Stimulated activated naive CD8-positive, alpha-beta T cell treated with anti-CD3 and anti-CD28 coated beads, Interleukin-15, Interleukin-2, amounts not matched to agents 100 U/mL and 50 U/mL, for 24 hours (primary cell): ENCODE results near the gene OR52E5.

Experiments used
- ATAC-seq: fragments of 150-1000 bp; cut with Tn5 transposase; one replicate; pipeline ENCODE4 v1.10.0; 2021
- DNase-seq: peaks from one replicate; pipeline ENCODE4 v3.0.0; 2021

OR52E5 gene

DNA sequence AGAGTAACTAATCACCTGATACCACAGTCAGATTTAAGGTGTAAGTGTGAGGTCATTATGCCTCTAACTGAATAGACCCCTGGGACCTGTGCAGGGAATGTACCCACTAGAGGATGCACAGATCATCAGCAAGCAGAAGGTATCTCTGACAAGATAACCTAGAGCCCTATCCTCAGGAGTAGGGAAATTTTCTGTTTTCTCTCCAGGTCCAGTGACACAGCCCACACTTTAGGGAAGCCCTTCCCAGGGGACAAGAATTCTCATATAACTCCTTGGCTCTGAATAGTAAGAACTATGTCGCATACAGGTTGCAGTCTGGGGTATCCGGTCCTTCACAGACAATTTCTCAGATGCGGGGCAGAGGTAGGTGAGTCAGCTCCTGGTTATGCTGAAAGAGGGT lies at the start of gene OR52E5:
Gene OR52E5 (plus strand): TSS at position 301 of the 400 bp plus-strand sequence. CDS start 7,569 bp downstream, outside the sequence.
- no peak for ATAC-seq
- no peak for DNase-seq

DNA sequence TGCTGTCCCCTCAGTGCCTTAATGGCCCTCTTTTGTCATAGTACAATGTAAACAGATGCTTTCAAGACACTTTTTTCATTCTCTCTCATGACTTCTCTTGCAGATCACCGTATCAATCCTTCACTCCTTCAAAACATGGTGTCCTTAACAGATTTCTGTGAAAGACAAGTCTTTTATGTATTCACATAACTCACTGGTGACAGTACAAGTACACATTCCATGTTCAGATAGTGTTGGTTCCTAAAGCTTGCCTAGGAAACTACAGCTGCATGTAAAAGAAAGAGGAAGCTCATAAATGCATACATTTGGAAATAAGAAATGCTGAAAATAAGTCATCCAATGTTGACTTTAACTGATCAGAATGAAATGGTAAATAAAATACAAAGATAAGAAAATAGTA lies 46.3 kb upstream of the OR52E5 start:
- DNase-seq (no peak), ATAC-seq (no peak)

DNA sequence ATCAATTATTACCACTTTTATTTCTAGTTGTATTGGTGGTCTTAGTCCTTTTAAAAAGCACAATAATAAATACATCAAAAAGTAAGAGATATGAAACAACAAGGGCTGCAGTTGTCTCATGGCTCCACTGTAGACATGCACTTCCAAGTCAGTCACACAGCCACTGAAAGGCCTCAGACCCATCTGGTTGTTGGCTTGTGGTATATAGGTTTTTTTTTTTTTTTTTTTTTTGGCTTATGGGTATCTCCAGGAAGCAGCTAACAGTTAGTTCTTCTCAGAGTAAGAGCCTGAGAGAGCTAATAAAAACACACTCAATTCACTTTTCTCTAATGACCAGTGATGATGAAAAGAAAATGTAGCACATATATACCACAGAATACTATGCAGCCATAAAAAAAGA lies 45.3 kb upstream of the OR52E5 start:
- ATAC-seq (no peak), DNase-seq (no peak)

DNA sequence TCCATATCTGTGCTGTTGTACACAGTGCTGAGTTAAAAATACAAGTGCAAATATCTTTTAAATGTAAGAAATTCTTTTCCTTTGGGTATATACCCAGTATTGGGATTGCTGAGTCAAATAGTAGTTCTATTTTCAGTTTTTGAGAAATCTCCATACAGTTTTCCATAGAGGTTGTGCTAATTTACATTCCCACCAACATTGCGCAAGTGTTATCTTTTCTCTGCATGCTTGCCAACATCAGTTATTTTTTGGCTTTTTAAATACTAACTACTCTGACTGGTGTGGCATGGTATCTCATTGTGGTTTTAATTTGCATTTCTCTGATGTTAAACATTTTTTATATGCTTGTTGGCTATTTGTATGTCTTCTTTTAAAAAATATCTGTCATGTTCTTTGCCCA lies 42.0 kb upstream of the OR52E5 start:
- DNase-seq (no peak), ATAC-seq (no peak)

DNA sequence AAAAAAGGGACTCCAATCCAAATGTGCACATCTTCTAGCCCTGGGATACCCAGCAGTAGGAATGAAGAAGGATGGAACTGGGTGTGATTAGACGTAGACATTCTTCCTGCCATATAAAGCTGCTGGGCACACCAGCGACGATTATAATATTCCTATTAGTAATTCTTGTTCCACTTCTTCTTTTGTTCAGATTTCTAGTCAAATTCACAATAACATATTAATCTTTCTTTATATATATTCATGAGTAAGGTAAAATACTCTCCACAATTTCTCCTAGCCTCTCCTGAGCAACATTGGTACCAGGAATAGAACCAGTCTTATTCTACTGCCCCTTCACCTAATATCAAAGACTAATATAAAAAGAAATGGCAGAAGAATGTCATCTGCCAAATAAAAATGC lies 35.4 kb upstream of the OR52E5 start, which contains the start of gene OR52E8:
Gene OR52E8 (minus strand): TSS at position 101 of the 400 bp plus-strand sequence. CDS start 0 bp downstream, at position 101.
- no peak for DNase-seq
- ATAC-seq, result no peak

DNA sequence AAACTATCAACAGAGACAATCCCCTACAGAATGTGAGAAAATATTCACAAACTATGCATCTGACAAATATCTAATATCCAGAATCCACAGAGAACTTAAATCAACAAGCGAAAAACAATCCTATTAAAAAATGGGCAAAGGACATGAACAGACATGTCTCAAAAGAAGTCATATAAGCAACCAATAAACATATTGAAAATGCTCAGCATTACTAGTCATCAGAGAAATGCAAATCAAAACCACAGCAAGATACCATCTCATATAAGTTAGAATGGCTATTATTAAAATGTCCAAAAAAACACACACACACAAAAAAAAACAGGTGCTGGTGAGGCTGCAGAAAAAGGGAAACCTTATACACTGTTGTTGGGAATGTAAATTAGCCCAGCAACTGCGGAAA lies 27.2 kb upstream of the OR52E5 start:
- DNase-seq, result no peak

DNA sequence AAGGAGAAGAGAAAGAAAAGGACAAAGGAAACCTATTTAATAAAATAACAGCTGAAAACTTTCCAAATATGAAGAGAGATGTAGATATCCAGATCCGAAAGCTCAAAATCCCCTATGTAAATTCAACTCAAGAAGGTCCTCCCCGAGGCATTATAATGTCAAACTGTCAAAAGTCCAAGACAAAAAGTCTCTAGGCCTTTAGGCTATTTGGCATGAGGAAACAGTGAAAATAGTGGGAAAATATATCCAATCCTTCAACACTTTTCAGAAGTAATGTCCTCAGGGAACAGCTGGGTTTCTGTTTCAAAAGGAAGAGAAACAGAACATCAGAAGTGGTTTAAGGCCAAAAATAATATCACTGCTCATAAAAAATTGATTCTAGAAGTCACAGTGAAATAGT lies 14.4 kb upstream of the OR52E5 start:
- DNase-seq (no peak), ATAC-seq (no peak)

More for the DNA sequence above, 27.2 kb upstream of the OR52E5 start:
- no peak for ATAC-seq

DNA sequence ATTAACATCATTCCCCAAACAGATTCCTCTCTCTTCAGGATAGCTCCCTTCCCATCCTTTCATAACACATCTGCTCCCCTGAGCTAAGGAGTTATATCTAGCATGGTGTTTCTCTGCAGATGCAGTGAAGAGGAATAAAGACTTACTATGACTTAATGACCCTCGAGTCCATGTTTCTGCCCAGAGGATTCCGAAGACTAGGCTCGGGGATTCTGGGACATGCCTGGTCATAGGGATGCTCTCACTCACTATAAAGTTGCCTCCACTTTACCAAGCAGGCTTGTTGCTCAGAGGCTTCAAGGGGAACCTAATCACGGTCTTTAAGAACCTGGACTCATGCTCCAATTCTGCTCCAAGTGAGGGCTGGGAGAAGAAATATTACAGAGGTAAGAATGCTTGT lies 12.7 kb upstream of the OR52E5 start, which contains the start of gene OR52E4:
Gene OR52E4 (plus strand): TSS at position 301 of the 400 bp plus-strand sequence. CDS start 3,664 bp downstream, outside the sequence.
- ATAC-seq (no peak), DNase-seq (no peak)

DNA sequence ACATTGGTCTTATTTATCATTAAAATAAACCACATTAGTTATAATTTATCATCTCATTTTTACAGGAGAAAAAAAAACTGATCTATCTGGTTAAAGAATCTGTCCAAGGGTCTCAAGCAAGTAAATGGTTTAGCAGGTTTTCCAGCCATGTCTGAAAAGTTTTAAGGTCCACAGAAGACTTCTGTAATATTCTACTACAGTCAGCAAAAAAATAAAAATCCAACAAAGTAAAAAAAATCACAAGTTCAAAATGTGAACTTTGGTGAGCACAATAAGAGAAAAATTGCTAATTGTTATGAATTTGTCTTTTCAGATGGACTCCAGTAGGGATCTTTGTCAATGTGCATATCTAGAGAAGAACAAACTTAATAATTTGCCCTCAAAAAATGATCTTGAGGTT lies 11.3 kb upstream of the OR52E5 start:
- DNase-seq (no peak), ATAC-seq (no peak)

DNA sequence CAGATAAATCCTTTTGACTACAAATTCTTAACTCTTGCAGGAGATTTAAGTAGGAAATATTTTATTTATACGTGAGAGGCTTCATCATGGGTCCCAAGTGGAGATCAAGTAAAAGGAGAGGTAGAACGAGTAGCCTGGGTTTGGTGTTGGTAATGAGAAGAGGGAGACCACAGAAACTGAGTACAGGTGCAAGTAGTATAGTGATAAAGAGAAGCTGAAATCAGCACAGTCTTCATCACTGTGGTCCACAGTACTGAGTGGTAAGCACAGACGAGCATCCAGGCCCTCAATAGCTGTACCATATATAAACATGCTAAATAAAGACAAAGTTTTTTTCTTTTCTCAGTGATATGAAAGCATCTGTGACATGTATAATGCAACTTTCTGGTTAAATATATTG lies 5.8 kb upstream of the OR52E5 start:
- ATAC-seq (no peak), DNase-seq (no peak)

DNA sequence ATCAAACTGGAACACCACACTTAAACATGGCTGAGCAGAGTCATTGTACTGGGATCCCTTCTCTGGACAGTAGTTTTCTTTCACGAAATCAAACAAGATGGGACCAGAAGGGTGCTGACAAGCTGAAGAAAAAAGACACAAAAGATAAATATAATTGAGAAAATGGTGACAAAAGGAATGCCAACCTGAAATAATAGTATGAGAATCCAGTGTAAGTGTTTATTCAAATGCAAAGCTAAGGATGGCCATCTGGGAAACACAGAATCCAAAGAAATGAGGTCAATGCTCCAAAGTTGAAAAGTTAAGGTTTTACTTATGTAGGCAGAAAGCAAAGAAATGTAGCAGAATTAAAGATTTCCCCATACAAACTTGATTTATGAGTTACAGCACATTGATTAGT lies 5.3 kb upstream of the OR52E5 start:
- DNase-seq (no peak), ATAC-seq (no peak)

DNA sequence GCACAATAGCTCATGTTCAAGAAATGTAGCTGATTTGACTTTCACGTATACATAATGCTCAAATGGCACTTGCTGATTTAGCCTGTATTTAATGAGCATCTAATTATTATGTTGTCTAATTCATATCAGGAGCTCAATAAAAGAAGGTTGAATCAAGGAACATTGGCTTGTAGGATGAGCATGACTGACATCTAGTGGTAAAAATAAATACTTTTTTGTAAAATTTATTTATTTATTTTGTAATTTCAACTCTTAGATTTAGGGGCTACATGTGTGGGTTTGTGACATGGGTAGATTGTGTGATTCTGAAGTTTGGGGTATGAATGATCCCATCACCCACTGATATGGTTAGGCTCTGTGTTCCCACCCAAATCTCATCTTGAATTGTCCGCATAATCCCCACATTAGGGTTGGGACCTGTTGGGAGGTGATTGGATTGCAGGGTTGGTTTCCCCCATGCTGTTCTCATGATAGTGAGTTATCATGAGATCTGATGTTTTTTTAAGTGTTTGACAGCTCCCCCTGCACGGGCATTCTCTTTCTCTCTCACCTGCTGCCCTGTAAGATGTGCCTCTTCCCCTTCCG lies 1.7 kb upstream of the OR52E5 start:
- ATAC-seq (no peak), DNase-seq (no peak)

DNA sequence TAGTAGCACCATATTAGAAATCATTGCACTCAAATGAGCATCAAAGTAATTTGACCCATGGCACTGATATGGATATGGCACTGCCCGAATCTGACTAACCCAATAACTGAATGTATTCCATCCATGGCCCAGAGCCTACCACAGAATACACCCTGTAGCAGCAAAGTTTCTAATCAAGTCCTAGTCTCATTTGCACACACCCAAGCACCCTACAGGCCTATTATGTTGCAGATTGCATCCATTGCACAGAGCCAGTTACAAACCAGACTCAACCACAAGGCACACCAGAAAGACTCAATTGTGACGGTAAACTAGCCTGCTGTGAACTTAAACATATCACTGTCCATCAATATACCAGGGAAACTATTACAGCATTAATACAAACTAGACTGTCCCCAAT lies 6.5 kb downstream of the OR52E5 start:
- ATAC-seq (no peak), DNase-seq (no peak)

DNA sequence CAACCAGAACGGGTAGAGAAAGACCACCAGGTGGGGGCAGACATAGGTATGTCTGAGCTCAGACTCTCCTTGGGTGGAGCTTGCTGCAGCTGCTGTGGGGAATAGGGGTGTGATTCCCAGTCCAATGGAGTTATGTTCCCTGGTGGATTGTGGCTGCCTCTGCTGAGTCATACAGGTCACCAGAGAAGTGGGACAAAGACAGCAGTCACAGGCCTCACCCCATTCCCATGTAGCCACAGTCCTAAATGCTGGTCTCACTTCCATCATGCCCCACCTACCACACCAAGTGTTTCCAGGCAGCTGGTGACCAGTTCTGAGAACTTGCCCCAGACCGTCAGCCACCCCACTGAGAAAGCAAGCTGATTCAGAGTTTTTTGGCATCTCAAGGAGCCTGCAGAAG lies 17.5 kb downstream of the OR52E5 start:
- no peak for DNase-seq
- ATAC-seq, result no peak

DNA sequence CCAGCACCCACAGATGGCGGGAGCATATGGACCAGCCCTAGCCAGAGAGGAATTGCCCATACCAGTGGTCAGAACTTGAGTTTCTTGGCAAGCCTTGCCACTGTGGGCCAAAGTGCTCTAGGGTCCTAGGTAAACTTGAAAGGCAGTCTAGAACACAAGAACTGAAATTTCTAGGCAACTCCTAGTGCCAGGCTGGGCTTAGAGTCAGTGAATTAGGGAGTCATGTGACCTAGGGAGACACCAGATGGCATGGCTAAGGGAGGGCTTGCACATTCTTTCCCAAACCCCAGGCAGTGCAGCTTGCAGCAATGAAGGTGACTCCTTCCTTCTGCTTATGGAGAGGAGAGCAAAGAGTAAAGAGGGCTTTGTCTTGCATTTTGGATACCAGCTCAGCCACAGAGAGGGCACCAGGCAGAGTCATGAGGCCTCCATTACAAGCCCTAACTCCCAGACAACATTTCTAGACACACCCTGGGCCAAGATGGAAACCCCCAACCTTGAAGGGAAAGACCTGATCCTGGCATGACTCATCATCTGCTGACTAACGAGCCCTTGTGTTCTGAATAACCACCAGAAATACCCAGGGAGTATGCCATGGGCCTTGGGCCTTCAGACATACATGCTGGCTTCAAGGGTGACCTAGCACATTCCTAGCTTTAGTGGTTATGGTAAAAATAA lies 29.9 kb downstream of the OR52E5 start:
- DNase-seq, result peak; percentile 10
- peak; percentile 79 for ATAC-seq

DNA sequence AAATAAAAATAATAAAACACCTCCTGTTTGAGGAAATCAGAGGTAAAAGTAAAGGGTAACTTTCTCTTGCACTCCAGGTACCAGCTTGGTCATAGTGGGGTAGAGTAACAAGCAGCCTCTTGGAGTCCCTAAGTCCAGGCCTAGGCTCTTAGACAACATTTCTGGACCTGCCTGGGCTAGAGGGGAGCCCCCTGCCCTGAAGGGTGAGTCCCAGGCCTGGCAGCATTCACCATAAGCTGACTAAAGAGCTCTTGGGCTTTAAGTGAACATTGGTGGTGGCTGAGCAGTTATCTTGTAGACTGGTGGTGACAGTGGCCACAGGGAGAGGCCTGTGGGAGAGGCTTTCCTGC lies 30.4 kb downstream of the OR52E5 start:
- ATAC-seq (peak; percentile 53), DNase-seq (no peak)

DNA sequence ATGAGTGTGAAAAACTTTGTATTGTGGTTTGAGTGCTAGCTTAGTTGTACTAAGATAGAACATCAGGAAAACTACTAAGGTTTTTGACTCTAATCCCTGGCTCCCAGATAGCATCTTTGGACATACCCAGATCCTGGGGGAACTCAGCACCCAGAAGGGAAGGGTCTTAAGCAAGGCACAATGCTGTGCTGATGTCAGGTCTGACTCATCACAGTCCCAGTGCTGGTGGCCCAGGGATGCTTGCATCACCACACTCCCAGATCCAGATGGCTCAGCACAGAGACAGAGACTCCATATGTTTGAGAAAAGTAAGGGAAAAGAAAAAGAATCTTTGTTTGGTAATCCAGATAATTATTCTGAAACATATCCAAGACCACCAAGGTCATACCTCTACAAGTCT lies 30.8 kb downstream of the OR52E5 start:
- DNase-seq, result no peak

DNA sequence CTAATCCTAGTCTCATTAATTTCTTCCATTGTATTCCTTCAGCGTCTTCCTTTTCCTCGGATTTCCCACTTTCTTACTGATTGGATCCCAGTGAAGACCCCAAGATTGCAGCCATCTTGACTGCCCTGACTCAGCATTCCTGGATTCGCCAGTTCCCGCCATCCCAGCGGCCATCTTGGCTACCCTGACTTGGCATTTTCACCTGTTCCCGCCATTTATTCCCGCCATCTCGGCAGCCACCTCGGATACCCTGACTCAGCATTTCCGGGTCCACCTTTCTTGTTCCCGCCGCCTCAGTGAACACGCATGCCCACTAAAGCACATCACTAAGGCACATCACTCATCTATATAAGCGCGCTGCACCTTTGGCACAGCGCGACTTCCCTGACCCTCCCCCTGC lies 35.3 kb downstream of the OR52E5 start:
- ATAC-seq (no peak), DNase-seq (no peak)

More for the DNA sequence above, 30.8 kb downstream of the OR52E5 start:
- ATAC-seq, result no peak

DNA sequence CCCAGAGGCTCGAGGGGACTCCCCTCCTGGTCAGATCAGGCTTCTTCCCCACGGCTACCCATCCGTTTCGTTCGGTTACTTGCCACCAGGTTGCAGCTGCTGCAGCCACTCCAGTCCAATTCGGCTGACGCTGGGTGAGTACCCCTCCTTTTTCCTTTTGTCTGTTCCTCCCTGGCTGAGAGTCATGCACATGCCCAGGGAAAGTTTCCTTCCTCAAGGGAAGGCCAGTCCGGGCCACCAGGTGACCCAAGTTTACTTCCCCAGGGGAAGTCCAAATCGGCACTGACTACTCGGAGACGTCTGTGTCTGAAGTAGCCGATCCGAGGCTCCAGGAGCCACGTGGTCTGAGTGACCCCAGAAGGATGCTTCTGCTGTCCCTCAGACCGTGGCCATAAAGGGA lies 35.8 kb downstream of the OR52E5 start:
- DNase-seq (no peak), ATAC-seq (no peak)

DNA sequence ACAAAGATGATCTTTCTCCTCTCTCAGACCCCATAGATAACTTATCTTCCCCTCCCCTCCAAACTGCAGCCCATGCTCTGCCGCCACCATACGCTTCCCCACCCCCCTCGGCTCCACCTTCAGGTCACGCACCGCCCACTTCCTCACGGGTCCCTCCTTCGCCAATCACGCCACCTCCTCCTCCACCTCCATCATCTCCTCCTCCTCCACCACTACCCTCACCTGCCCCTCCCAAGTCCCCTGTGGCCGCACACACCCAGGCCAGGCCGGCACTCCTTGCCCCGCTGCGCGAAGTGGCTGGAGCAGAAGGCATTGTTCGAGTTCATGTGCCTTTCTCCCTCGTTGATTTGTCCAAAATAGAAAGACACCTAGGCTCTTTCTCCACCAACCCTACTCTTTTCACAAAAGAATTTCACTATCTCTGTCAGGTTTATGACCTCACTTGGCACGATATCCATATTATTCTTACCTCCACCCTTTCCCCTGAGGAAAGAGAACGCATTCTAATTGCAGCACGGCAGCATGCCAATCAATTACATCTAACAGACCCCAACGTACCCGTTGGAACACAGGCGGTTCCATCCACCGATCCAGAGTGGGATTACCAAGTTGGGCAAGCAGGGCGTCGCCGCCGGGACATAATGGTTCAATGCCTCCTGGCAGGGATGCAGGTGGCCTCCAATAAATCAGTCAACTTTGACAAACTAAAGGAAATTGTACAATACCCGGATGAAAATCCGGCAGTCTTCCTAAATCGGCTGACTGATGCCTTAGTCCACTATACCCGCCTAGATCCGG lies 36.8 kb downstream of the OR52E5 start:
- no peak for ATAC-seq
- no peak for DNase-seq

DNA sequence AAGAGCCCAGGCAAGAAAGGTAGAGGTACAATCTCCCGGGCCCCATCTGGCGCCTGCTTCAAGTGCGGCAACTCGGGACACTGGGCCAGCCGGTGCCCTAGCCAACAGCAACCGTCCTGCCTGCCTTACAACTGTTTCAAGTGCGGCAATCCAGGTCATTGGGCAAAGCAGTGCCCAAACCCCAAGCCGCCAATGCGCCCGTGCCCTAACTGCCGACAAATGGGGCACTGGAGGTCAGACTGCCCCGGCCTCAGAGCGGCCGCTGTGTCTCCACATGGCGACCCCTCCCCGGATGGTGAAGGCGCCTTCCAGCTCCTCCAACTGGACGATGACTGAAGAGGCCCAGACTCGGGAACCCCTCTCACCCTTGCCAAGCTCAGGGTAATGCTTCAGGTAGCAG lies 37.6 kb downstream of the OR52E5 start:
- ATAC-seq, result no peak
- no peak for DNase-seq

DNA sequence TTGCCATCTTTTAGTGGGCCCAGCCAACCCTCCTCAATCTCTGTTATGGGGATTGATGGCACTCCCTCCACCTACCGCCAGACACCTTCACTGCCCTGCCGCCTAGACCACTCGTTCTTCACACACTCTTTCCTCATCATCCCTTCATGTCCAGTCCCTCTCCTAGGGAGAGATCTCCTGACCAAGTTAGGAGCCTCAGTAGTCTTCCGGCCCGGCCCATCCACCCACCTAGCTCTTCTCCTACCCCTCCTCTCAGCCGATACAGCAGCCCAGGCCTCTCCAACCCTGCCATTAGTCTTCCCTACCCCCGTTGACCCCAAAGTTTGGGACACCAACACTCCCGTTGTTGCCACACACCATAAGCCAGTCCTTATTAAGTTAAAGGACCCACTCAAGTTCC lies 38.1 kb downstream of the OR52E5 start:
- no peak for ATAC-seq
- DNase-seq, result no peak

DNA sequence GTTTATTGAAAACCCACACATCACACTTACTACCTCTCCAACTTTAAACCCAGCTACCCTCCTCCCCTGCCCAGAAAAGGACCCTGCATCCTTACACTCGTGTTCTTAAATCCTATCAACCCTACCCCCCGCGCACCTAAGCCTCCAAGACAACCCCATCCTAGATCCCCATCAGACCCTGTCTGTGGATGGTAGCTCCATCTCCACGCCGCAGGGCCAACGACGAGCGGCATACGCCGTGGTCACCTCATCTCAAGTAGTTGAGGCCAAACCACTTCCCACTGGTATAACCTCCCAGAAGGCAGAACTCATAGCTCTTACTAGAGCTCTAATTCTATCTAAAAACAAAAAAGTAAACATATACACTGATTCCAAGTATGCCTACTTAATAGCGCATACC lies 39.7 kb downstream of the OR52E5 start:
- ATAC-seq, result no peak
- DNase-seq, result no peak
